NCI-H2196 (cell line): ENCODE results near the gene STK24.

ENCODE experiments used
- DNase-seq: peaks from one replicate; lab custom pipeline; 2025; ENCODE audit not compliant: unreplicated experiment; lab: John Stamatoyannopoulos, UW

Gene STK24

GRCh38 chr13:98411617-98412265, 165.2 kb downstream of the STK24 start:
- DNase-seq = no peak

GRCh38 chr13:98411013-98411412, 165.9 kb downstream of the STK24 start:
- no peak for DNase-seq

- DNase-seq = no peak
Measured at GRCh38 chr13:98410612-98411011, 166.3 kb downstream of the STK24 start.

- DNase-seq = no peak
Measured at GRCh38 chr13:98409281-98409680, 167.6 kb downstream of the STK24 start.

GRCh38 chr13:98407575-98407974, 169.3 kb downstream of the STK24 start:
- no peak for DNase-seq

- no peak for DNase-seq
Measured at GRCh38 chr13:98406971-98407370, 169.9 kb downstream of the STK24 start.

- DNase-seq = no peak
Measured at GRCh38 chr13:98406427-98406826, 170.5 kb downstream of the STK24 start.

- no peak for DNase-seq
Measured at GRCh38 chr13:98405690-98406344, 171.1 kb downstream of the STK24 start.

GRCh38 chr13:98405107-98405571, 171.8 kb downstream of the STK24 start:
- no peak for DNase-seq

GRCh38 chr13:98403076-98403475, 173.8 kb downstream of the STK24 start:
- DNase-seq = no peak

GRCh38 chr13:98401934-98402333, 175.0 kb downstream of the STK24 start:
- no peak for DNase-seq

- DNase-seq = no peak
Measured at GRCh38 chr13:98399756-98400155, 177.2 kb downstream of the STK24 start.

- DNase-seq = no peak
Measured at GRCh38 chr13:98398581-98398980, 178.3 kb downstream of the STK24 start.

GRCh38 chr13:98397861-98398260, 179.0 kb downstream of the STK24 start:
- no peak for DNase-seq

GRCh38 chr13:98397221-98397620, 179.7 kb downstream of the STK24 start:
- DNase-seq = no peak

- DNase-seq = no peak
Measured at GRCh38 chr13:98396071-98396710, 180.7 kb downstream of the STK24 start.
